HG03066 (cell line): ENCODE data around the gene PIK3CB.
"Not testable (repeated sequence)": the region's sequence is repeated elsewhere in the genome, so short reads cannot be mapped to it uniquely, and the experiment has no call there.

Experiments
- ATAC-seq: cut with Tn5 transposase; IDR thresholded peaks from one replicate; pipeline ENCODE4 v1.9.1; 2021; ENCODE audit warnings: low read depth; ENCODE audit not compliant: unreplicated experiment

PIK3CB gene

DNA sequence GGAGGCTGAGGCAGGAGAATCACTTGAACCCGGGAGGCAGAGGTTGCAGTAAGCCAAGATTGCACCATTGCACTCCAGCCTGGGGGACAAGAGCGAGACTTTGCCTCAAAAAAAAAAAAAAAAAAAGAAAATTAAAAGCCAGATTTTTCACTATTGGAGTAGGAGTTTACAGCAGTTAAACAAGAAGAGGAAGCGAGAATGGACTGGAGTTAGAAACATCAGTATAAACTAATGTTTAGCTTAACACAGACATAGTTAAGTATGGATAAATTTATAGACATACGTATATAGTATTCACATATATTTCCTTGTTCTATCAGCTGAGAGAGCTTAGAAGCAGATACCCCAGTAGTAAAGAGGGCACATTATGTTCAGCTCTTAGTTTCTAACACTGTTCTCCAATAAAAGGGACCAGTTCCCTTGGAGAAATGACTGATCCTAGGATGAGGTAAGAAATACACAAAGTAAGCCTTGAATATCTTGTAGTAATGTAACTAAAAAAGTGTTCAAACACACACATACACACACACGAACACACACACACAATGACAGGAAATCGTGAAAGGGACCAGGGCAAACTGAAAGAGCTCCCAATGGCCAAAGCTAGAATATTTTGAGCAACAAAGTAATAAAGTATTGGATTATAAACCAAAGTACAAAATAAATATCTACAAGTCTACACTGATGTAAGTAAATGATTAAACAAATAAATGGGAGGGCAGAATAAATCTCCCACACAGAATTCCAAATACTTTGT is 25.1 kb downstream of the PIK3CB start:
- no peak for ATAC-seq

DNA sequence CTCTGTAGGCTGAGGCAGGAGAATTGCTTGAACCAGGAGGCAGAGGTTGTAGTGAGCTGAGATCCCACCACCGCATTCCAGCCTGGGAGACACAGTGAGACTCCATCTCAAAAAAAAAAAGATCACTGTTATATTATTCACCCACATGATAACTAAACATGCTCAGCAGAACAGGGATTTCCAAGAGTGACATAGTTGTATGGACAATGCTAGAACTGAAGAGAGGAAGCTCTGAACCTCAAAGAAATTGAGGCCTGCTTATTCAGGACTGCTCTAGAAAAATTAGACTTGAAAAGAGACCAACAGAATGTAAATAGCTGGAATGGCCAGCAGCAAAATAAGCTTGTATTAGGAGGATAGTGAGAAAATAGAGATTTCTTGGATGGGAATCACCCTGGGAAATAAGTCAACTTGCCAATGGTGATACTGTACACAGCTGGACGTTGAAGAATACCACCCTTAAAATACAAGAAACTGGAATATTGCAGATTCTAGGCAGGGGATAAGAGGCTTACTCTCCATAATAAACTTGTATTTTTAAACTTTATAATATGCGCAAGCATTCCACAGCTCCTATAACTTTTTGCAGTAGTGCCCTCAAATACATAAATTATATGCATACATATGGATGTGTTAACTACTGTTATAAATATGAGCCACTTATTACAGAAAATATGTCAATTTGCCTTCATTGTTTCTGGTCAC is 28.2 kb downstream of the PIK3CB start:
- no peak for ATAC-seq

GRCh38 chr3:138803006-138803653 is 31.6 kb downstream of the PIK3CB start:
- no peak for ATAC-seq

DNA sequence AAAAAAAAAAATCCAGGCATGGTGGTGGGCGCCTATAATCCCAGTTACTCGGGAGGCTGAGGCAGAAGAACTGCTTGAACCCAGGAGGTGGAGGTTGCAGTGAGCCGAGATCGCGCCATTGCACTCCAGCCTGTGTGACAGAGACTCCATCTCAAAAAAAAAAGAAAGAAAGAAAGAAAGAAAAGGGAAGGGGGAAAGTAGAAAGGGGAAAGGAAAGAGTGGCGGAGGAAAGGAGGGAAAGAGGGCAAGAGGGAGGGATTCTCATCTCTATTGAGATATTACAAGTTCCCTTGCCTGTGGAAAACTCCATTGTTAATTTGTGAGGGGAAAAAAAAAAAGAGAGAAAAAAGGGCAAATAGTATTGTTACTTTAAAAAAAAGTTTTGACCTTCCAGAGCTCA is 32.5 kb downstream of the PIK3CB start:
- ATAC-seq, result not testable (repeated sequence)

GRCh38 chr3:138801792-138802191 is 32.9 kb downstream of the PIK3CB start:
- ATAC-seq, result no peak

GRCh38 chr3:138800248-138800647 is 34.5 kb downstream of the PIK3CB start:
- ATAC-seq, result no peak

- ATAC-seq, result no peak
Measured at GRCh38 chr3:138799822-138800221, 34.9 kb downstream of the PIK3CB start.

GRCh38 chr3:138797508-138798038 is 37.2 kb downstream of the PIK3CB start:
- ATAC-seq, result no peak

DNA sequence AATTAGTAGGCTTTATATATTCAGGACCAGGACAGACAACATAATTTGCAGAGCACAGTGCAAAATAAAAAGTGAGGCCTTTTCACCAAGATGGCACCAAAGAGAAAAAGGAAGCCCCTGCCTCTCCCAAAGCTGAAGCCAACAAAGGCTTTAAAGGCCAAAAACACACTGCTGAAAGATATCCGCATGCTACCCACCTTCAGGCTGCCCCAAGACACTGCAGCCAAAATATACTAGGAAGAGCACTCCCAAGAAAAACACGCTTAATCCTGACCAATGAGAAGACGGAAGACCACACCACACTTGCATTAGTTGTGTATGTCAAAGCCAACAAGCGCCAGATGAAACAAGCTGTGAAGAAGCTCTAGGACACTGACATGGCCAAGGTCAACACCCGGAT is 38.0 kb downstream of the PIK3CB start:
- no peak for ATAC-seq

- ATAC-seq, result no peak
Measured at GRCh38 chr3:138786788-138787271, 47.9 kb downstream of the PIK3CB start.

- ATAC-seq, result no peak
Measured at GRCh38 chr3:138785951-138786350, 48.8 kb downstream of the PIK3CB start.

GRCh38 chr3:138785362-138785857 is 49.3 kb downstream of the PIK3CB start:
- ATAC-seq, result not testable (repeated sequence)

GRCh38 chr3:138782755-138783154 is 52.0 kb downstream of the PIK3CB start:
- no peak for ATAC-seq

DNA sequence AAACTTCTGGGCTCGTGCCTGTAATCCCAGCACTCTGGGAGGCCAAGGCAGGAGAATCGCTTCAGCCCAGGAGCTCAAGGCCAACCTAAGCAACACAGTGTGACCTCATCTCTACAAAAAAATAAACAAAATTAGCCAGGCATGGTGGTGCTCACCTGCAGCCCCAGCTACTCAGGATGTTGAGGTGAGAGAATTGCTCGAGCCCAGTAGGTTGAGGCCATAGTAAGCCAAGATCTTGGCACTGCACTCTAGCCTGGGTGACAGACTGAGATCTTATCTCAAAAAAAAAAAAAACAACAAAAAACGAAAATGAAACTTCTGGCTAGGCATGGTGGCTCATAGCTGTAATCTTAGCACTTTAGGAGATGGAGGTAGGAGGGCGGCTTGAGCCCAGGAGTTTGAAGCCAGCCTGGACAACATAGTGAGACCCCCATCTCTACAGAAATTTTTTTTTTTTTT is 53.7 kb downstream of the PIK3CB start:
- ATAC-seq, result peak; percentile 75

DNA sequence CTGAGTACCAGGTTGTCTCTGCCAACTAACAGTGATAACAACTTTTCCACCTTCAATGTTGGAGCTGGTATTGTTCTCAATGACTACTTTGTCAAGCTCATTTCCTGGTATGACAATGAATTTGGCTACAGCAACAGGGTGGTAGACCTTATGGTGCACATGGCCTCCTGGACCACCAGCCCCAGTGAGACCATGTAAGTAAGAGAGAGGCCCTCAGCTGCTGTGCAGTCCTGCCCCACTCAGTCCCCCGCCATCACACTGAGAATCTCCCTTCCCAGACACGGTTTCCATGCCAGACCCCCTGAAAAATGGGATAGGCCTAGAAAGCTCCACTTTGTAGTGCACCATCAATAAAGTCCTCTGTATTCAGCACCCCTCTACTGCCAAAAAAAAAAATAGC is 56.1 kb downstream of the PIK3CB start:
- ATAC-seq, result no peak

DNA sequence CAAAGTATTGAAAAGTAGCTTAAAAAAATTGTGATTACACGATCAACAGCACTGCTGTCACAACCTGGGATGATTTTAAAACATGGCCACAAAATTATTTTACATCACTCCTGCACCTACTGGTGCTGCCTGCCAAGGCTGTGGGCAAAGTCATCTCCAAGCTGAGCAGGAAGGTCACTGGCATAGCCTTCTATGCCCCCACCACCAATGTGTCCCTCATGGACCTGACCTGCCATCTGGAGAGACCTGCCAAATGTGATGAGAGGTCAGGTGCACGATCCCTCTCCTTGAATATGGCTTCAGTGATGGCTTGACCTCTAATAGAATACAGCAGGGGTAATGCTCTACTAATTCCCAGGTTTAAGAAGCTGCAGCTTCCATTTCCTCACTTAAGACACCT is 57.8 kb downstream of the PIK3CB start:
- no peak for ATAC-seq

- ATAC-seq, result no peak
Measured at GRCh38 chr3:138775254-138775595, 59.5 kb downstream of the PIK3CB start.

- ATAC-seq, result peak; percentile 76
Measured at GRCh38 chr3:138774529-138775253, 60.0 kb downstream of the PIK3CB start.

GRCh38 chr3:138771585-138771984 is 63.1 kb downstream of the PIK3CB start:
- no peak for ATAC-seq

- ATAC-seq, result no peak
Measured at GRCh38 chr3:138769616-138770015, 65.1 kb downstream of the PIK3CB start.
